Loucy (cell line): ENCODE results near the gene ASPSCR1.

Experiments used
- EZH2phosphoT487 ChIP-seq: fragments of 200-600 bp; IDR thresholded peaks from 2 replicates; pipeline ENCODE4 v1.6.1; 2018; ENCODE audit warnings: antibody characterized with exemption, mild to moderate bottlenecking, moderate library complexity, borderline replicate concordance
- TF ChIP-seq, protein P1 (sequence below): fragments of 200-600 bp; sonication (generic); conservative IDR thresholded peaks from 2 replicates; pipeline ENCODE4 v1.5.1; 2014; ENCODE audit warnings: mild to moderate bottlenecking, antibody characterized with exemption, low read length

DNA sequence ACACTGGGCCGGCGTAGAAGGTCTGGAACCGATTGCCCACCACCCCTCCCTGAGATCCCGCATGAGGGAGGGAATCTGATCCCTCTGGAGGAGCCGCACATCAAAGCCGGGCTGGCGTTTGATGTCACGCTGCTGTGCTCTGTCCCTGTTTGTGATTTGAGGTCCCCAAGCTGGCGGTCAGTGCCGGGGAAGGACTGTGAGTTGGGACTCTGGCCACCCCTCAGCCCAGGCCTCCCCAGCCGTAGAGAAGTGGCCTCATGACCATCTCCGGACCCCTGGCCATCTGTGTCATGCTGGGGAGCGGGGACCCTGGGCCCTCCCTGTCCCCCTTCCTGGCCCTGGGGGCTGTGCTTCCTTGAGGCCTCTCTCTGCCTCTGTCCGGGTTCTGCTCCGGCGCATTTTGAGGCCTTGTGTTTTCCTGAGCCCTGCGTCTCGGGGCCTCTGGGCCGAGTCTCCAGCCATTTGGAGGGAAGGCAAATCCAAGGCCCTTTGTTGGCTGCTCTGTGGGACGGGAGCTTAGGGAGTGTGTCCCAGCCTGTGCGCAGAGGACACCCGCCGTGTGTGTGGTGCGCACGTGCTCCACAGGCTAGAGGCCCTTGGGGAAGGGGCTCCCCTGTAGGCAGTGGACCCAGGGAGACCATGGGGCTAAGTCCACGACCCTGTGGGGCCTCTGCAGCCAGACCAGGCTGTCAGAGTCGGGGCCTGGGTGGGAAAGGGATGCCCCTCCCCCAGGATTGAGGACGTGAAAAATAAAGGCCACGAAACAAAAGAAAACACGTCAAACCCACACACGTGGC lies 15.1 kb downstream of the ASPSCR1 start:
- TF ChIP-seq, protein P1, sequence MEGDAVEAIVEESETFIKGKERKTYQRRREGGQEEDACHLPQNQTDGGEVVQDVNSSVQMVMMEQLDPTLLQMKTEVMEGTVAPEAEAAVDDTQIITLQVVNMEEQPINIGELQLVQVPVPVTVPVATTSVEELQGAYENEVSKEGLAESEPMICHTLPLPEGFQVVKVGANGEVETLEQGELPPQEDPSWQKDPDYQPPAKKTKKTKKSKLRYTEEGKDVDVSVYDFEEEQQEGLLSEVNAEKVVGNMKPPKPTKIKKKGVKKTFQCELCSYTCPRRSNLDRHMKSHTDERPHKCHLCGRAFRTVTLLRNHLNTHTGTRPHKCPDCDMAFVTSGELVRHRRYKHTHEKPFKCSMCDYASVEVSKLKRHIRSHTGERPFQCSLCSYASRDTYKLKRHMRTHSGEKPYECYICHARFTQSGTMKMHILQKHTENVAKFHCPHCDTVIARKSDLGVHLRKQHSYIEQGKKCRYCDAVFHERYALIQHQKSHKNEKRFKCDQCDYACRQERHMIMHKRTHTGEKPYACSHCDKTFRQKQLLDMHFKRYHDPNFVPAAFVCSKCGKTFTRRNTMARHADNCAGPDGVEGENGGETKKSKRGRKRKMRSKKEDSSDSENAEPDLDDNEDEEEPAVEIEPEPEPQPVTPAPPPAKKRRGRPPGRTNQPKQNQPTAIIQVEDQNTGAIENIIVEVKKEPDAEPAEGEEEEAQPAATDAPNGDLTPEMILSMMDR = no peak
- TF ChIP-seq EZH2phosphoT487 = no peak
